Thymus (tissue), 11 donors: ENCODE results near the gene PPP1CB. TPM values are rescaled to one million over a fixed set of nuclear protein-coding genes. Genes with fewer than 3 reads are reported as not detected.
"Not testable (repeated sequence)": the region's sequence is repeated elsewhere in the genome, so short reads cannot be mapped to it uniquely, and the experiment has no call there.

Experiments
- DNase-seq, 9 donors: peaks; one replicate each; pipeline ENCODE4 v3.0.0-alpha.2; 2013; ENCODE audit warnings: low spot score in 9 of 9, low read depth in 6 of 9, missing footprints in 1 of 9
- H3K27ac ChIP-seq, 2 donors: one replicate each; pipeline ENCODE4 v1.5.1; 2013; ENCODE audit warnings: control low read depth in 1 of 2, low read depth in 1 of 2, low read length in 1 of 2, mild to moderate bottlenecking in 1 of 2, moderate library complexity in 1 of 2
- H3K27me3 ChIP-seq, 2 donors: one replicate each; pipeline ENCODE4 v1.5.1; 2013; ENCODE audit warnings: low read length in 1 of 2; ENCODE audit not compliant: control insufficient read depth in 2 of 2, insufficient read depth in 1 of 2
- H3K36me3 ChIP-seq, 2 donors: one replicate each; pipeline ENCODE4 v1.5.1; 2013; ENCODE audit warnings: low read length in 1 of 2, mild to moderate bottlenecking in 1 of 2, moderate library complexity in 1 of 2; ENCODE audit not compliant: control insufficient read depth in 2 of 2, insufficient read depth in 2 of 2
- H3K4me1 ChIP-seq, 2 donors: one replicate each; pipeline ENCODE4 v1.5.1; 2013; ENCODE audit warnings: low read length in 2 of 2; ENCODE audit not compliant: control insufficient read depth in 2 of 2, insufficient read depth in 2 of 2
- H3K4me3 ChIP-seq, 2 donors: one replicate each; pipeline ENCODE4 v1.5.1; 2013; ENCODE audit warnings: low read length in 2 of 2, control low read depth in 1 of 2, mild to moderate bottlenecking in 1 of 2
- H3K9me3 ChIP-seq, 2 donors: one replicate each; pipeline ENCODE4 v1.5.1; 2013; ENCODE audit warnings: low read length in 1 of 2, mild to moderate bottlenecking in 1 of 2; ENCODE audit not compliant: control insufficient read depth in 2 of 2, insufficient read depth in 1 of 2
- WGBS: extraction: QIAGEN DNeasy Blood & Tissue Kit; methylation state at CpG from one replicate; pipeline ENCODE4 v1.1.7; 2013; 5-methylcytosine and 5-hydroxymethylcytosine counted together
- polyA plus RNA-seq: library from polyadenylated mRNA; stranded (reverse); fragments of 200-250 nt; gene quantifications from one replicate; pipeline ENCODE4 v1.2.3, GENCODE V29; 2013
- total RNA-seq: library from RNA; stranded (reverse); fragments of 120-200 nt; gene quantifications from one replicate; pipeline ENCODE4 v1.2.4, GENCODE V29; 2013
- donor health status: healthy.

PPP1CB gene
- total and polyA plus RNA-seq, 2 donors, result 119 to 153 TPM

GRCh38 chr2:28779001-28779400 is 27.4 kb downstream of the PPP1CB start:
- no peak overlapping the region for H3K27ac ChIP-seq
- no peaks in the 10 kb centered on the region for H3K27me3 ChIP-seq
- H3K4me3 ChIP-seq, result no peak overlapping the region
- H3K4me1 ChIP-seq, result no peaks in the 10 kb centered on the region
- H3K36me3 ChIP-seq, result peaks cover 7 to 44% of the 10 kb centered on the region in 2 donors
- no peaks in the 10 kb centered on the region for H3K9me3 ChIP-seq
- DNase-seq, result no peak
- WGBS, result 99% methylated on average over 2 of the region's 2 CpGs

- H3K4me1 ChIP-seq, result no peaks in the 10 kb centered on the region
- DNase-seq, result no peak
- no peaks in the 10 kb centered on the region for H3K9me3 ChIP-seq
- no peak overlapping the region for H3K27ac ChIP-seq
- no peaks in the 10 kb centered on the region for H3K27me3 ChIP-seq
- peaks cover 15 to 51% of the 10 kb centered on the region in 2 donors for H3K36me3 ChIP-seq
- H3K4me3 ChIP-seq, result no peak overlapping the region
- WGBS, result 94% methylated on average over 2 of the region's 2 CpGs
These were observed 28.9 kb downstream of the PPP1CB start for GRCh38 chr2:28780496-28780895.

DNA sequence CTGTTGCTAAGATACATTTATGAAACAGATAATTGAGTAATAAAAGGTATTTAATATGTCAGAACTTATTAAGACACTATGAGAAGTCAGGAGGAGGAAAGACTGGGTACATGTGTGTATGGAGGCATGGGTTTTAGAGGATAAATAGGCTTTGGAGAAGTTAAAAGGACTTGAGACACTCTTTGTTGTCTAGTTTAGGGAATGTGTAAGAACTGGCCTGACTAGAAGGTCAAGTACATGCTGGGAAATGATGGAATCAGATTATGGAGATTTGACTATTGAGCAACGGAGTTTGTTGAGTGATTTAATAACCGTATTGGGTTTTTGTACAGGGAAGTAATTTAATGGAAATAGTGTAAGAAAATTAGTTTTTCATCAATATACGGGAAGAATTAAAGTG is 30.8 kb downstream of the PPP1CB start:
- Histone ChIP-seq H3K27me3 (no peaks in the 10 kb centered on the region), H3K27ac (no peak overlapping the region), H3K9me3 (no peaks in the 10 kb centered on the region), H3K4me3 (no peak overlapping the region), H3K4me1 (no peaks in the 10 kb centered on the region), H3K36me3 (peaks cover 19 to 58% of the 10 kb centered on the region in 2 donors)
- WGBS, result 66% methylated on average over 3 of the region's 3 CpGs
- no peak for DNase-seq

- H3K4me1 ChIP-seq, result not testable (repeated sequence)
- WGBS, result 97% methylated on average over 7 of the region's 7 CpGs
- H3K36me3 ChIP-seq, result peaks cover 25 to 64% of the 10 kb centered on the region in 2 donors
These were observed 32.9 kb downstream of the PPP1CB start for GRCh38 chr2:28784570-28784969.

GRCh38 chr2:28796620-28797019 is 45.0 kb downstream of the PPP1CB start:
- no peaks in the 10 kb centered on the region for H3K9me3 ChIP-seq
- DNase-seq, result no peak
- WGBS, result 97% methylated on average over 4 of the region's 4 CpGs

More at GRCh38 chr2:28784570-28784969, 32.9 kb downstream of the PPP1CB start:
- H3K27me3 ChIP-seq, H3K9me3 ChIP-seq, H3K4me3 ChIP-seq, DNase-seq, H3K27ac ChIP-seq: not testable (repeated sequence)

GRCh38 chr2:28801726-28802125 is 50.1 kb downstream of the PPP1CB start:
- H3K27me3 ChIP-seq, result no peaks in the 10 kb centered on the region
- H3K4me1 ChIP-seq, result no peaks in the 10 kb centered on the region
- H3K27ac ChIP-seq, result no peak overlapping the region
- DNase-seq, result no peak
- H3K4me3 ChIP-seq, result no peak overlapping the region
- peaks cover 0 to 42% of the 10 kb centered on the region in 2 donors for H3K36me3 ChIP-seq
- no peaks in the 10 kb centered on the region for H3K9me3 ChIP-seq
- WGBS, result 97% methylated on average over 3 of the region's 3 CpGs

More at GRCh38 chr2:28796620-28797019, 45.0 kb downstream of the PPP1CB start:
- Histone ChIP-seq H3K36me3 (peaks cover 17 to 75% of the 10 kb centered on the region in 2 donors), H3K4me3 (no peak overlapping the region), H3K27me3 (no peaks in the 10 kb centered on the region), H3K4me1 (no peaks in the 10 kb centered on the region), H3K27ac (no peak overlapping the region)

GRCh38 chr2:28802975-28803429 is 51.4 kb downstream of the PPP1CB start:
- Histone ChIP-seq H3K36me3 (peaks cover 0 to 31% of the 10 kb centered on the region in 2 donors), H3K4me1 (no peaks in the 10 kb centered on the region), H3K27ac (no peak overlapping the region), H3K9me3 (no peaks in the 10 kb centered on the region), H3K27me3 (no peaks in the 10 kb centered on the region), H3K4me3 (no peak overlapping the region)
- DNase-seq, result no peak
- WGBS, result 87% methylated on average over 4 of the region's 4 CpGs

DNA sequence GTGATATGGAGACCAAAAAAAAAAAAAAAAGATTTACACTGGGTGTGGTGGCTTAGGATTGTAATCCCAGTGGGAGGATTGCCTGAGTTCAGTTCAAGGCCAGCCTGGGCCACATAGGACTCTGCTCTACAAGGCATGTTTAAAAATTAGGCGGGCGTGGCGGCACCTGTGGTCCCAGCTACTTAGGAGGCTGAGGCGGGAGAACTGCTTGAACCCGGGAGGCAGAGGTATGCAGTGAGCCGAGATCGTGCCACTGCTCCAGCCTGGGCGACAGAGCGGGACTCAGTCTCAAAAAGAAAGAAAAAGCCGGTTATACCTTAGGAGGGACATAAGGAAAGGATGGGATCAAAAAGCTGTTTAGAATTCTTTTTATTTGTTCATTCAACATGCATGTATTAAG is 58.3 kb downstream of the PPP1CB start:
- H3K9me3 ChIP-seq, result peaks cover 0 to 3% of the 10 kb centered on the region in 2 donors
- H3K4me1 ChIP-seq, result peaks cover 6 to 14% of the 10 kb centered on the region in 2 donors
- 78% methylated on average over 10 of the region's 10 CpGs for WGBS
- no peak overlapping the region for H3K27ac ChIP-seq
- peaks cover 0 to 8% of the 10 kb centered on the region in 2 donors for H3K27me3 ChIP-seq
- DNase-seq, result peak in 1 of 9 donors; percentile 1
- H3K4me3 ChIP-seq, result peak overlapping the region; percentile 51 to 65
- peaks cover 0 to 8% of the 10 kb centered on the region in 2 donors for H3K36me3 ChIP-seq

DNA sequence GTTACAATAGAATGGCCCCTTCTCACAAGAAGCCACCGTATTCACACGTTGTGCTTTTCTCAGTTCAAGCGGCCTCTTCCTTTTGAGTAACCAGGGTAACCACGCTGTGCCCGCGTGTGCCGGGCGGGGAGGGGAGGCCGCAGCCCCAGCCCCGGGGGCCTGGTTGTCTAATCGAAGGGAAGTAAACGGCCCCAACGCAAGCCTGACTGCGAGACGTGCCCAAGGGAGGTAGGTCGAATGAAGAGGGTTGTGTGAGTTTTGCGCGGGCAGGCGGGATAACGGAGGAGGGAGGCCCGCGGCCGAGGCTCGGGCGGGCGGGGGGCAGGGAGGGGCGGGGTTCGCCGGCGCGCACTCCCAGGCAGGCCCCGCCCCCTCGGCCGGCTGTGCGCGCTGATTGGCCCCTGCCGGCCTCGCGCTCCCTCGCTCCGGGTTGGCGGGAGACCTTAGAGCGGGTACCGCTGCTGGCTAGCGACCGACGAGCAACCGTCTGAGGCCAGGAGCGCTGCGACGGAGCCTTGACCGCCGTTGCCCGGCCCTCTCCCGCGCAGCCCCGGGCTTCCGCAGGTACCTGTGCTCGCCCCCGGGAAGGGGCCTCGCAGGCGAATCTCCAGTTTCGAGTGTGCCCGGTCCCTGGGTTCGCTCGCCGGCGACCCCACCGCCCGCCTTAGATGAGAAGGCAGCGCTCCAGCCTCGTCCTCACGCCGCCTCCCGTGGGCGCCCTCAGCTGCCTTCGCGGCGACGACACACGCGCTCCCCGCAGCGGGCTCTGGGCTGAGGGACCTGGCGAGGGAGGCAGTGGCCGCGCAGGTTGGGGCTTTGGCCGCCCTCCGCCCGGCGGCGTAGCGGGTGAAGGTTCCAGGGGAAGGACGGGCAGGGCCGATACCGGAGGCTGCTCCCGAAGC is 59.0 kb downstream of the PPP1CB start, which contains the start of gene SPDYA:
SPDYA (plus strand) TSS at position 451 of the 902 bp plus-strand sequence. CDS start 5,181 bp downstream, outside the sequence.
- peaks cover 0 to 3% of the 10 kb centered on the region in 2 donors for H3K9me3 ChIP-seq
- peaks cover 6 to 14% of the 10 kb centered on the region in 2 donors for H3K4me1 ChIP-seq
- H3K27ac ChIP-seq, result peak within 1 kb of the TSS in 1 of 2 donors; percentile 28
- WGBS, result 8% methylated on average over 97 of the region's 97 CpGs
- peaks cover 0 to 6% of the 10 kb centered on the region in 2 donors for H3K36me3 ChIP-seq
- peaks cover 0 to 8% of the 10 kb centered on the region in 2 donors for H3K27me3 ChIP-seq
- peak within 1 kb of the TSS; percentile 51 to 65 for H3K4me3 ChIP-seq
- peak; percentile 27 to 85 (median 67) for DNase-seq
